Transverse colon (tissue), 4 donors: Measurements from ENCODE around the gene THOP1.

Experiments
- EP300 ChIP-seq: sonication (generic); formaldehyde crosslinking; IDR thresholded peaks from one replicate; pipeline ENCODE4 v1.6.1; 2017; ENCODE audit warnings: antibody characterized with exemption, low read depth
- POLR2A ChIP-seq: fragments of 450-650 bp; IDR thresholded peaks from one replicate; pipeline ENCODE4 v1.6.1; 2016; ENCODE audit warnings: antibody characterized with exemption, mild to moderate bottlenecking, moderate library complexity
- POLR2AphosphoS5 ChIP-seq, 3 donors: sonication (generic); formaldehyde crosslinking; IDR thresholded peaks; one replicate each; pipeline ENCODE4 v1.6.1; 2016; ENCODE audit warnings: antibody characterized with exemption in 3 of 3
- TF ChIP-seq, protein P1 (sequence below), 5 experiments: fragments of 200-600 bp in 3 of 5; fragments of 450-650 bp in 2 of 5; sonication (generic) in 3 of 5; IDR thresholded peaks; 1 replicate in 2 of 5; 2 replicates in 3 of 5; pipeline ENCODE4 v1.5.1; 2016 to 2017; ENCODE audit warnings: antibody characterized with exemption in 5 of 5, inconsistent platforms in 3 of 5, mild to moderate bottlenecking in 2 of 5, moderate library complexity in 1 of 5

DNA sequence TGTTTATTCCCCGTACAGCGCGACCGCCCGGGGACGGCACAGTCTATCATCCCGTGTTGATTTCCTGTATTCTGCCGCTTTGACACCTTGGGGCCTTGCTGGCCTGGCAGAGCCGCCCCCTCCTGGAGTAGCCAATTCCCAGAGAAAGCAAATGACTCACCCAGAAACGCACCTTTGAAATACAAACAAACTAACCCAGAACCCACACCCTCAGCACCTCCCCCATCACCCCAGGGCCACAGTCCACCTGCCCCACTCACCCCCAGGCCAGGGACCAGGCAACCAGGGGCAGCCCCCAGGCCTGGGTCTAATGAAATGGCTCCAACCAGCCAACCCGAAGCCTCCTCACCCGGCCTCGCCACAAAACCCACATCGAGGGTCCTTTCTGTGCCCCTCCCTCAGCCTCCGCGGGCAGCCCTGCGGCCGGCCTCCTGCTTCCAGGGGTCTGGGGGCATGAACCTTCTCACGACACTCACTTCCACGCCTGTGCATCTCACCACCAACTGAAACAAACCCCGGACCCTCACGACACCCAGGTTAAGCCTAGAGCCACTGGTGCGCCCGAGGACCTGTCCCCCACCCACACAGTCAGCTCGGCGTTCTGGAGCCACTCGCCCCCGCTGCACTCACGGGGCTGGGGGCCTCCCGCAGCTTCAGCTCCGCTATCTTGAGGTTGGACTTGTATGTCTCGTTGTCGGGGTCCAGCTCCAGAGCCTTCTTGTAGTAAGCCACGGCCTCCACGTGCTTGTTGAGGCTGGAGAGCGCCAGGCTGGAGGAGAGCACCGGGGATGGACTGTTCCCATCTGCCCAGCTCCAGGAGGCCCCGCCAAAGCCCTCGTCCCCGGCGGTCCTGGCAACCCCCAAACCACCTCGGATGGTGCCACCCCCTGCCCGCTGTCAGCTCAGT lies 23.2 kb upstream of the THOP1 start:
- no peak for TF ChIP-seq POLR2A
- TF ChIP-seq, protein P1, sequence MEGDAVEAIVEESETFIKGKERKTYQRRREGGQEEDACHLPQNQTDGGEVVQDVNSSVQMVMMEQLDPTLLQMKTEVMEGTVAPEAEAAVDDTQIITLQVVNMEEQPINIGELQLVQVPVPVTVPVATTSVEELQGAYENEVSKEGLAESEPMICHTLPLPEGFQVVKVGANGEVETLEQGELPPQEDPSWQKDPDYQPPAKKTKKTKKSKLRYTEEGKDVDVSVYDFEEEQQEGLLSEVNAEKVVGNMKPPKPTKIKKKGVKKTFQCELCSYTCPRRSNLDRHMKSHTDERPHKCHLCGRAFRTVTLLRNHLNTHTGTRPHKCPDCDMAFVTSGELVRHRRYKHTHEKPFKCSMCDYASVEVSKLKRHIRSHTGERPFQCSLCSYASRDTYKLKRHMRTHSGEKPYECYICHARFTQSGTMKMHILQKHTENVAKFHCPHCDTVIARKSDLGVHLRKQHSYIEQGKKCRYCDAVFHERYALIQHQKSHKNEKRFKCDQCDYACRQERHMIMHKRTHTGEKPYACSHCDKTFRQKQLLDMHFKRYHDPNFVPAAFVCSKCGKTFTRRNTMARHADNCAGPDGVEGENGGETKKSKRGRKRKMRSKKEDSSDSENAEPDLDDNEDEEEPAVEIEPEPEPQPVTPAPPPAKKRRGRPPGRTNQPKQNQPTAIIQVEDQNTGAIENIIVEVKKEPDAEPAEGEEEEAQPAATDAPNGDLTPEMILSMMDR (IDR thresholded peaks at IDR 0.05), result no peak
- TF ChIP-seq EP300, result no peak
- TF ChIP-seq POLR2AphosphoS5 (IDR thresholded peaks at IDR 0.05), result no peak
